ENCODE data around the gene IFITM5. TPM values are rescaled to one million over a fixed set of nuclear protein-coding genes. Genes with fewer than 3 reads are reported as not detected.

IFITM5 gene
- total and polyA plus RNA-seq, 2 of the 4 experiments (the other 2 are of a cell fraction): not detected

DNA sequence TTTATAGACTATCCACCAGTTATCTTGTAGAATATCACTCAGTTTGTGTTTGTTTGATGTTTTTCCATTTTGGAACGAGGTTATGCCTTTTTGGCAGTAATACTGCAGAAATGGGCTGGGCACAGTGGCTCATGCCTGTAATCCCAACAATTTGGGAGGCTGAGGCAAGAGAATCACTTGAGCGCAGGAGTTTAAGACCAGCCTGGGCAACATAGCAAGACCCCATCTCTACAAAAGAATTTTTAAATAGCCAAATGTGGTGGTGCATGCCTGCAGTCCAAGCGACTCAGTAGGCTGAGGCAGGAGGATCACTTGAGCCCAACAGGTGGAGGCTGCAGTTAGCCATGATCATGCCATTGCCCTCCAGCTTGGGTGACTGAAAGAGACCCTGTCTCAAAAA is 47.2 kb upstream of the IFITM5 start:
- DNase-seq (no peak), ATAC-seq (ENCODE audit: low read depth) (no peak)
- Histone ChIP-seq H4K8ac (ENCODE audit: low read depth in 2 of 2, low read length in 2 of 2) (no peak overlapping the region), H3K14ac (replicated peaks; ENCODE audit: low read depth, low read length) (no peak overlapping the region), H3K9ac (ENCODE audit: low read depth, low read length) (no peak overlapping the region), H3K79me1 (ENCODE audit: low read depth in 1 of 2, low read length in 2 of 2) (no peaks in the 10 kb centered on the region), H2AFZ (replicated peaks; ENCODE audit: low read length, poor library complexity) (no peak overlapping the region), H3K27ac (ENCODE audit: insufficient read depth, low read length) (no peak overlapping the region), H3K4ac (ENCODE audit: low read depth, low read length) (no peak overlapping the region), H2AK5ac (ENCODE audit: low read depth, low read length) (no peak overlapping the region), H3K27me3 (ENCODE audit: control insufficient read depth, insufficient read depth, low read length) (peaks cover 5% of the 10 kb centered on the region; the same call in 1 of the 2 replicates), H2BK120ac (ENCODE audit: low read depth, low read length) (no peak overlapping the region), H4K20me1 (ENCODE audit: insufficient read depth, low read length) (no peaks in the 10 kb centered on the region), H4K91ac (ENCODE audit: insufficient read depth, low read depth, low read length) (no peak overlapping the region), H3K56ac (ENCODE audit: extremely low read depth, insufficient read depth, low read length) (no peak overlapping the region), H3K4me3 (ENCODE audit: insufficient read depth, low read depth, low read length) (no peak overlapping the region), H3K18ac (ENCODE audit: low read depth, low read length) (no peak overlapping the region), H3K36me3 (ENCODE audit: control insufficient read depth, insufficient read depth, low read length) (no peaks in the 10 kb centered on the region), H3K4me1 (ENCODE audit: control insufficient read depth, insufficient read depth, low read length) (no peaks in the 10 kb centered on the region), H2BK15ac (ENCODE audit: low read depth, low read length) (no peak overlapping the region), H2BK5ac (ENCODE audit: low read depth, low read length, poor library complexity, severe bottlenecking) (no peak overlapping the region), H3K9me3 (ENCODE audit: control insufficient read depth, insufficient read depth, low read length) (no peaks in the 10 kb centered on the region), H3K4me2 (ENCODE audit: low read depth, low read length) (no peak overlapping the region), H4K5ac (ENCODE audit: low read depth, low read length) (no peak overlapping the region), H2BK20ac (ENCODE audit: low read depth, low read length) (no peak overlapping the region), H3K9me1 (ENCODE audit: insufficient read depth, low read length) (no peaks in the 10 kb centered on the region), H3K23ac (ENCODE audit: low read depth, low read length) (no peak overlapping the region), H2AK9ac (replicated peaks; ENCODE audit: low read depth, low read length, poor library complexity) (no peak overlapping the region)
- dilution Hi-C loops (cut with HindIII; ENCODE audit: low sequenced_read_pairs, unreplicated experiment): no loop called here
- TF ChIP-seq ELK1 (IDR thresholded peaks at IDR 0.05; ENCODE audit: borderline replicate concordance, low read depth, low read length) (no peak), MAFK (IDR thresholded peaks at IDR 0.05; ENCODE audit: low read depth, low read length) (no peak), FOS (IDR thresholded peaks at IDR 0.05; ENCODE audit: low read depth, low read length) (no peak), POLR2A (IDR thresholded peaks at IDR 0.05; ENCODE audit: low read depth, low read length) (no peak)
- in situ Hi-C loops (cut with MboI; ENCODE audit: low sequenced_read_pairs): no loop called here
- no TSS peak for BruUV-seq (replicated peaks)
- WGBS, 2 experiments (ENCODE audit: extremely low coverage in 2 of 2, insufficient read length in 1 of 2): no CpG with 5 or more reads among the region's 3 CpGs
- ChIA-PET CTCF (no interaction called here), POLR2A (ENCODE audit: unreplicated experiment) (no interaction called here)
- intact Hi-C loops (cut with micrococcal nuclease): no loop called here
